Measurements from ENCODE around the gene WHRN. TPM values are rescaled to one million over a fixed set of nuclear protein-coding genes. Genes with fewer than 3 reads are reported as not detected.

WHRN gene
- total RNA-seq, 1 donor from 2014 or later = 0.80 TPM

GRCh38 chr9:114371343-114371944 lies 133.8 kb downstream of the WHRN start:
- intact Hi-C loops (cut with micrococcal nuclease) = no loop called here
- Histone ChIP-seq H3K4me1 (peaks cover 23% of the 10 kb centered on the region), H3K9me3 (replicated peaks) (no peaks in the 10 kb centered on the region), H3K27me3 (ENCODE audit: low read depth) (no peaks in the 10 kb centered on the region), H3K36me3 (peaks cover 29% of the 10 kb centered on the region), H3K4me3 (no peak overlapping the region), H3K27ac (replicated peaks) (no peak overlapping the region)
- no peak for DNase-seq
- TF ChIP-seq CTCF (IDR thresholded peaks at IDR 0.05; ENCODE audit: borderline replicate concordance) = no peak

- intact Hi-C loops (cut with micrococcal nuclease) = no loop called here
- Histone ChIP-seq H3K4me3 (no peak overlapping the region), H3K4me1 (peaks cover 25% of the 10 kb centered on the region), H3K27ac (replicated peaks) (no peak overlapping the region), H3K27me3 (ENCODE audit: low read depth) (no peaks in the 10 kb centered on the region), H3K9me3 (replicated peaks) (no peaks in the 10 kb centered on the region), H3K36me3 (peaks cover 31% of the 10 kb centered on the region)
- DNase-seq = no peak
- no peak for TF ChIP-seq CTCF (IDR thresholded peaks at IDR 0.05; ENCODE audit: borderline replicate concordance)
Observed at GRCh38 chr9:114370968-114371320, 134.3 kb downstream of the WHRN start.

GRCh38 chr9:114370251-114370967 lies 134.9 kb downstream of the WHRN start:
- DNase-seq = no peak
- Histone ChIP-seq H3K27ac (replicated peaks) (no peak overlapping the region), H3K4me3 (no peak overlapping the region), H3K27me3 (ENCODE audit: low read depth) (no peaks in the 10 kb centered on the region), H3K4me1 (peaks cover 29% of the 10 kb centered on the region), H3K9me3 (replicated peaks) (no peaks in the 10 kb centered on the region), H3K36me3 (peaks cover 31% of the 10 kb centered on the region)
- intact Hi-C loops (cut with micrococcal nuclease) = no loop called here
- no peak for TF ChIP-seq CTCF (IDR thresholded peaks at IDR 0.05; ENCODE audit: borderline replicate concordance)

- DNase-seq = no peak
- no peaks in the 10 kb centered on the region for H3K9me3 ChIP-seq (replicated peaks)
- TF ChIP-seq CTCF (IDR thresholded peaks at IDR 0.05; ENCODE audit: borderline replicate concordance) = no peak
- intact Hi-C loops (cut with micrococcal nuclease) = no loop called here
- H3K27me3 ChIP-seq (ENCODE audit: low read depth) = no peaks in the 10 kb centered on the region
- H3K27ac ChIP-seq (replicated peaks) = no peak overlapping the region
- peaks cover 29% of the 10 kb centered on the region for H3K4me1 ChIP-seq
- peaks cover 36% of the 10 kb centered on the region for H3K36me3 ChIP-seq
- H3K4me3 ChIP-seq = no peak overlapping the region
Observed at GRCh38 chr9:114369216-114370130, 135.8 kb downstream of the WHRN start.

- Histone ChIP-seq H3K4me1 (peaks cover 26% of the 10 kb centered on the region), H3K36me3 (peaks cover 41% of the 10 kb centered on the region), H3K27ac (replicated peaks) (no peak overlapping the region), H3K9me3 (replicated peaks) (no peaks in the 10 kb centered on the region), H3K27me3 (ENCODE audit: low read depth) (no peaks in the 10 kb centered on the region), H3K4me3 (no peak overlapping the region)
- no peak for TF ChIP-seq CTCF (IDR thresholded peaks at IDR 0.05; ENCODE audit: borderline replicate concordance)
- intact Hi-C loops (cut with micrococcal nuclease) = no loop called here
- no peak for DNase-seq
Observed at GRCh38 chr9:114367772-114368569, 137.3 kb downstream of the WHRN start.
